Transverse colon (tissue), 4 donors: ENCODE data around the gene GFRA1. TPM values are rescaled to one million over a fixed set of nuclear protein-coding genes. Genes with fewer than 3 reads are reported as not detected.

Source experiments
- DNase-seq: peaks from one replicate; pipeline ENCODE4 v3.0.0-alpha.2; 2019
- H3K27ac ChIP-seq, 4 donors: fragments of 200-600 bp; sonication (generic); 2 replicates each; pipeline ENCODE4 v1.5.1; 2016 to 2018; ENCODE audit warnings: inconsistent platforms in 4 of 4
- H3K27me3 ChIP-seq: fragments of 200-600 bp; sonication (generic); 2 replicates; pipeline ENCODE4 v1.5.1; 2017; ENCODE audit warnings: inconsistent platforms
- H3K36me3 ChIP-seq, 4 donors: fragments of 200-600 bp; sonication (generic); 2 replicates each; pipeline ENCODE4 v1.5.1; 2017 to 2019; ENCODE audit warnings: inconsistent platforms in 4 of 4
- H3K4me1 ChIP-seq, 4 donors: fragments of 200-600 bp; sonication (generic); 2 replicates each; pipeline ENCODE4 v1.5.1; 2017 to 2020; ENCODE audit warnings: inconsistent platforms in 4 of 4
- H3K4me3 ChIP-seq, 4 donors: fragments of 200-600 bp; sonication (generic); 1 replicate in 1 of 4; 2 replicates in 3 of 4; pipeline versions ENCODE4 v1.5.1 to v1.6.1; 2017 to 2019; ENCODE audit warnings: inconsistent platforms in 4 of 4
- H3K9me3 ChIP-seq, 2 donors: fragments of 200-600 bp; sonication (generic); 2 replicates each; pipeline ENCODE4 v1.5.1; 2017 to 2019; ENCODE audit warnings: inconsistent platforms in 2 of 2
- EP300 ChIP-seq: sonication (generic); formaldehyde crosslinking; IDR thresholded peaks from one replicate; pipeline ENCODE4 v1.6.1; 2017; ENCODE audit warnings: antibody characterized with exemption, low read depth
- POLR2A ChIP-seq: fragments of 450-650 bp; IDR thresholded peaks from one replicate; pipeline ENCODE4 v1.6.1; 2016; ENCODE audit warnings: antibody characterized with exemption, mild to moderate bottlenecking, moderate library complexity
- POLR2AphosphoS5 ChIP-seq, 3 donors: sonication (generic); formaldehyde crosslinking; IDR thresholded peaks; one replicate each; pipeline ENCODE4 v1.6.1; 2016; ENCODE audit warnings: antibody characterized with exemption in 3 of 3
- WGBS, 2 donors: methylation state at CpG; one replicate each; pipeline ENCODE4 v1.1.5; 2018; ENCODE audit warnings: low coverage in 1 of 2; 5-methylcytosine and 5-hydroxymethylcytosine counted together
- in situ Hi-C, 4 donors: fragments of 200-750 bp; cut with MboI; loops; one replicate each; pipeline versions ENCODE4 v1.15.0 to v1.15.1; 2017; ENCODE audit warnings: low sequenced_read_pairs in 3 of 4, low pct_ligation_motif_present in 1 of 4, low pct_unique_long_range_greater_than_20kb in 1 of 4
- intact Hi-C: fragments of 100-400 bp; cut with DNase I; formaldehyde crosslinking; loops from one replicate; pipeline ENCODE4 v1.15.1; 2023; ENCODE audit warnings: low total_unique reads
- total RNA-seq, 4 donors: library from RNA; depleted of rRNA; stranded (reverse); fragments of >200 nt; gene quantifications; one replicate each; pipeline ENCODE4 v1.1.0, GENCODE V29; 2016
- TF ChIP-seq, protein P1 (sequence below), 5 experiments: fragments of 200-600 bp in 3 of 5; fragments of 450-650 bp in 2 of 5; sonication (generic) in 3 of 5; IDR thresholded peaks; 1 replicate in 2 of 5; 2 replicates in 3 of 5; pipeline ENCODE4 v1.5.1; 2016 to 2017; ENCODE audit warnings: antibody characterized with exemption in 5 of 5, inconsistent platforms in 3 of 5, mild to moderate bottlenecking in 2 of 5, moderate library complexity in 1 of 5

Gene GFRA1
- total RNA-seq, 4 donors from 2014 or later = 12.0 to 32.8 (median 17.3) TPM

DNA sequence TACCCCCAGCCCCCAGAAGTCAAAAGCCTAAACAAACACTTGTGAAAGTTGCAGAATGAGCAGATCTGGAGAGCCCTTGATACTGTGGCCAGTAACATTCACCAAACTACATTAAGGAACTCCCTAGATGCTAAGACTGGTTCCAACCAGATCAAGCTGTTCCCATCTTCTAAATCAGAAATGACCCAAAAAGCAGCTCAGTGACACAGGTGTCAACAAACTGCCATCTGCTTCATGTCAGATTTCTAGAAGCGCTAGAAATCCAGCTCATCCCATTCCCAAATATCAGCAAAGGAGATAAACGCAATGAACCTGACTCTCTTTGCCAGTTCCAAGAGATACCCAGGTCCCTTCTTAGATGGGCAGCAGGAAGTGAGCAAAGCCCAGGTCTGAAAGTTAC is 90.6 kb downstream of the GFRA1 start:
- 60 to 98% methylated on average over 1 to 2 of the region's 2 CpGs for WGBS, 2 donors
- intact Hi-C loops = no loop called here
- no peak overlapping the region for H3K27ac ChIP-seq
- H3K9me3 ChIP-seq = no peaks in the 10 kb centered on the region
- TF ChIP-seq POLR2AphosphoS5 (IDR thresholded peaks at IDR 0.05) (no peak), POLR2A (no peak), EP300 (no peak)
- TF ChIP-seq, protein P1, sequence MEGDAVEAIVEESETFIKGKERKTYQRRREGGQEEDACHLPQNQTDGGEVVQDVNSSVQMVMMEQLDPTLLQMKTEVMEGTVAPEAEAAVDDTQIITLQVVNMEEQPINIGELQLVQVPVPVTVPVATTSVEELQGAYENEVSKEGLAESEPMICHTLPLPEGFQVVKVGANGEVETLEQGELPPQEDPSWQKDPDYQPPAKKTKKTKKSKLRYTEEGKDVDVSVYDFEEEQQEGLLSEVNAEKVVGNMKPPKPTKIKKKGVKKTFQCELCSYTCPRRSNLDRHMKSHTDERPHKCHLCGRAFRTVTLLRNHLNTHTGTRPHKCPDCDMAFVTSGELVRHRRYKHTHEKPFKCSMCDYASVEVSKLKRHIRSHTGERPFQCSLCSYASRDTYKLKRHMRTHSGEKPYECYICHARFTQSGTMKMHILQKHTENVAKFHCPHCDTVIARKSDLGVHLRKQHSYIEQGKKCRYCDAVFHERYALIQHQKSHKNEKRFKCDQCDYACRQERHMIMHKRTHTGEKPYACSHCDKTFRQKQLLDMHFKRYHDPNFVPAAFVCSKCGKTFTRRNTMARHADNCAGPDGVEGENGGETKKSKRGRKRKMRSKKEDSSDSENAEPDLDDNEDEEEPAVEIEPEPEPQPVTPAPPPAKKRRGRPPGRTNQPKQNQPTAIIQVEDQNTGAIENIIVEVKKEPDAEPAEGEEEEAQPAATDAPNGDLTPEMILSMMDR (IDR thresholded peaks at IDR 0.05) = no peak
- H3K27me3 ChIP-seq = no peaks in the 10 kb centered on the region
- H3K4me1 ChIP-seq = no peaks in the 10 kb centered on the region
- H3K4me3 ChIP-seq = no peak overlapping the region
- H3K36me3 ChIP-seq = no peaks in the 10 kb centered on the region
- DNase-seq = no peak
- in situ Hi-C loops = no loop called here

DNA sequence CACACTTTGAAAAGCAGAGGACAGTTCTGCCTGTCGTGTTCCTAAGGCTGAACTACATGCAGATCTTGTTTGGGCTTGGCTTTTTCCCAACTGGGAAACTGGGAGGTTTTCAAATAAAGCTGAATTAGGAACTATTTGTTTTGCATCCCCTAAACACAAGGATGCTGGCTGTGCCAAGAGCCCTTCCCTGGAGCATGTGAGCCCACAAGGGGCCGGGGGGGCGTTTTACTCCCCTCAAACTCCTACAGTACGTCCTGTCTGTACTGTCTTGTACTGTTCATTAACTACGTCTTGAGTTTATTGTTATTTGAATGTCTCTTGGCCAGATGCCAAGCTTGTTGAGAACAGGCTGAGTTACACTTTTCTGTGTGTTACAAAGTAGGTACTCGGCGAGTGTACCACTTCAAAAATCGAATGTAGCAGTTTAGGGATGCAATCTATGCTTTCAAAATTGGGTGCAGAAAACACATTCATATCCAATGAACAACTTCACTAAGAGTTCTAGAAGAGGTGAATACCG is 94.9 kb downstream of the GFRA1 start:
- H3K36me3 ChIP-seq = no peaks in the 10 kb centered on the region
- no peak overlapping the region for H3K4me3 ChIP-seq
- H3K9me3 ChIP-seq = no peaks in the 10 kb centered on the region
- in situ Hi-C loops = no loop called here
- no peaks in the 10 kb centered on the region for H3K27me3 ChIP-seq
- WGBS, 2 donors = 44 to 55% methylated on average over 8 to 9 of the region's 9 CpGs
- intact Hi-C loops = no loop called here
- no peaks in the 10 kb centered on the region for H3K4me1 ChIP-seq
- TF ChIP-seq EP300 (no peak), POLR2A (no peak), POLR2AphosphoS5 (IDR thresholded peaks at IDR 0.05) (no peak)
- TF ChIP-seq, protein P1 (IDR thresholded peaks at IDR 0.05) = no peak
- DNase-seq = no peak
- H3K27ac ChIP-seq = no peak overlapping the region

DNA sequence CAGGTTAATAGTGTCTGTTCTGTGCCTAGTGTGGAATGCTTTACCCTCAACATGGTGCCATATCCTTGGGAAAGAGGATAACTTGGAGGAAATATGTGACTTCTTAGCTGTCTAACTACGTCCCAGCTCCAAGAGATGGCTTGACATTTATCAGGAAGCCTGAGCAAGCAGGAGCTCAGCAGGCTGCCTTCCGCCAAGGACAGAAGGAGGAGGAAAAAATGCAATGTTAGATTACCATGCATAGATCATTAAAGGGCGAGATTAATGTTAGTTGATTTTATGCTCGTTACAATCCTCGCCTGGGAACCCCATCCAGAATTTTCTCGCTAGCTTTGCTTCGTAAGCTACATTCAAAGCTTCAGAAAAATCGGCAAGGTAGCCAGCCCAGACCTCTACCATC is 97.8 kb downstream of the GFRA1 start:
- TF ChIP-seq, protein P1 (IDR thresholded peaks at IDR 0.05) = no peak
- no peak for TF ChIP-seq POLR2AphosphoS5 (IDR thresholded peaks at IDR 0.05)
- TF ChIP-seq EP300 = no peak
- TF ChIP-seq POLR2A = no peak
- WGBS, 2 donors = 84% methylated on average over 3 to 8 of the region's 8 CpGs
- no peak overlapping the region for H3K4me3 ChIP-seq
- no peaks in the 10 kb centered on the region for H3K4me1 ChIP-seq
- no peaks in the 10 kb centered on the region for H3K27me3 ChIP-seq
- in situ Hi-C loops = no loop called here
- H3K9me3 ChIP-seq = no peaks in the 10 kb centered on the region
- H3K27ac ChIP-seq = no peak overlapping the region
- intact Hi-C loops = no loop called here
- no peak for DNase-seq
- no peaks in the 10 kb centered on the region for H3K36me3 ChIP-seq

DNA sequence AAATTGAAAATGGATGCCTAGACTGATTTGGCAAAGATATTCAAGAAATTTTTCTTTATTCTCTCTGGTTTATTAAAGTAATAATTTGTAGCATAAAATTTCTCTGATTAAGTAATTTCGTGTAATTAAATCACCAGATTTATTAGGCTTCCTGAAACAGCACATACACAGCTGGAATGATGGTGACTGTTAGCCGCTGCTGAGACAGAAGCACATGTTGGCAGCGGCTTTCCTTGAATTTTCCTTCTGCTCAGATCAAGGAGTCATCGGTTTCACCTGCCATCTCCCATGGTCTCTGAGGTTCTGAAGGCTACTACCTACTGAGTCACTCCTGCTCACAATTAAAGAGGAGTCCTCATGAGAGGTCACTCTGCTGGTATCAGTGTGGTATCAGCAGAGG is 101.5 kb downstream of the GFRA1 start:
- intact Hi-C loops (no loop called here), in situ Hi-C loops (no loop called here)
- Histone ChIP-seq H3K36me3 (no peaks in the 10 kb centered on the region), H3K4me3 (no peak overlapping the region), H3K4me1 (no peaks in the 10 kb centered on the region), H3K27ac (no peak overlapping the region), H3K9me3 (no peaks in the 10 kb centered on the region), H3K27me3 (no peaks in the 10 kb centered on the region)
- WGBS, 2 donors = 53 to 83% methylated on average over 3 to 4 of the region's 4 CpGs
- no peak for TF ChIP-seq EP300
- no peak for DNase-seq

DNA sequence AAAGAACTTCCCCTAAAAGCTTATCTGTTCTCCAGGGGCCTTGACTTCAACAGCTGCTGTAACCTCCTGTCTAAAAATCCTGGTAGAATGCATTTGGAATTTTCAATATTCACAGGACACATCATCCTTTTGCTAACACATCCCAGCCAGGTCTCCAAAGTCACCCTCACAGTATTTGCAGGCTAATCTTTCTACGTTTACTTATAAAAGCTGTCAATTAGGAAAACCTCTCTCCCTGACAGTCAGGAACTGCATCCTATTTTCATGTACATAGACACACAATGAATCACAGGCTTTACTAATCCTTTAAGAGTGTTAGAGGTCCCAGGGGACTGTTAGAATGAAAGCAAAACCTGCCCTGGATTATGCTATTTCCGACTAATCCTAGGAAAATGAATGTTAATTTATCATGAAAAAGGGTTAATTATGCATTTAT is 102.2 kb downstream of the GFRA1 start:
- Histone ChIP-seq H3K27me3 (no peaks in the 10 kb centered on the region), H3K9me3 (no peaks in the 10 kb centered on the region), H3K36me3 (no peaks in the 10 kb centered on the region), H3K4me3 (no peak overlapping the region), H3K4me1 (no peaks in the 10 kb centered on the region), H3K27ac (no peak overlapping the region)
- no peak for DNase-seq
- in situ Hi-C loops = no loop called here
- intact Hi-C loops = no loop called here
- TF ChIP-seq, protein P1 (IDR thresholded peaks at IDR 0.05) = no peak
- 42 to 58% methylated on average over 2 of the region's 2 CpGs for WGBS, 2 donors
